Measurements from ENCODE around the gene PDE4D.

The PDE4D gene

GRCh38 chr5:59042201-59043055 is 851.1 kb downstream of the PDE4D start:
- Histone ChIP-seq H3K36me3 (replicated peaks in 1 of 2; ENCODE audit: control insufficient read depth in 2 of 2, insufficient read depth in 2 of 2, low read length in 2 of 2) (no peaks in the 10 kb centered on the region), H3K18ac (ENCODE audit: low read length) (no peak overlapping the region), H2BK120ac (ENCODE audit: low read depth, low read length) (no peak overlapping the region), H2BK15ac (ENCODE audit: low read length) (no peak overlapping the region), H3K27me3 (ENCODE audit: control insufficient read depth in 3 of 3, insufficient read depth in 3 of 3, low read depth in 1 of 3, low read length in 3 of 3) (peaks cover 0 to 23% (median 6%) of the 10 kb centered on the region in 3 experiments), H2AK5ac (ENCODE audit: low read depth, low read length) (no peak overlapping the region), H2AFZ (ENCODE audit: low read length) (no peak overlapping the region), H2BK5ac (ENCODE audit: low read length) (no peak overlapping the region), H3K4ac (ENCODE audit: low read length) (no peak overlapping the region), H3K14ac (ENCODE audit: low read length) (no peak overlapping the region), H3K27ac (replicated peaks; ENCODE audit: low read length) (no peak overlapping the region), H3K79me1 (ENCODE audit: low read depth, low read length) (no peaks in the 10 kb centered on the region), H2BK12ac (ENCODE audit: low read length) (no peak overlapping the region), H3K23ac (ENCODE audit: low read depth, low read length, poor library complexity) (no peak overlapping the region), H3K4me1 (ENCODE audit: control insufficient read depth in 2 of 2, insufficient read depth in 1 of 2, low read depth in 1 of 2, low read length in 2 of 2) (peaks cover 2 to 5% of the 10 kb centered on the region in 2 donors), H3K9me3 (replicated peaks in 1 of 2; ENCODE audit: control insufficient read depth in 2 of 2, insufficient read depth in 1 of 2, low read depth in 1 of 2, low read length in 2 of 2) (no peaks in the 10 kb centered on the region), H3K9ac (ENCODE audit: low read depth, low read length, poor library complexity) (no peak overlapping the region), H3K4me3 (ENCODE audit: low read length in 2 of 2) (no peak overlapping the region), H4K8ac (ENCODE audit: low read depth, low read length) (no peak overlapping the region), H3K4me2 (ENCODE audit: insufficient read depth, low read length, poor library complexity, severe bottlenecking) (no peak overlapping the region), H4K91ac (ENCODE audit: low read depth, low read length, poor library complexity) (no peak overlapping the region)
- WGBS, 2 donors (ENCODE audit: extremely low coverage in 2 of 2, insufficient read length in 2 of 2, insufficient replicate concordance in 1 of 2): no CpG with 5 or more reads among the region's 7 CpGs
- no peak for DNase-seq (ENCODE audit: low spot score)

GRCh38 chr5:59041355-59041754 is 852.2 kb downstream of the PDE4D start:
- Histone ChIP-seq H3K4me3 (ENCODE audit: low read length in 2 of 2) (no peak overlapping the region), H2BK12ac (ENCODE audit: low read length) (no peak overlapping the region), H4K91ac (ENCODE audit: low read depth, low read length, poor library complexity) (no peak overlapping the region), H2AFZ (ENCODE audit: low read length) (no peak overlapping the region), H3K79me1 (ENCODE audit: low read depth, low read length) (no peaks in the 10 kb centered on the region), H2AK5ac (ENCODE audit: low read depth, low read length) (no peak overlapping the region), H3K23ac (ENCODE audit: low read depth, low read length, poor library complexity) (no peak overlapping the region), H3K4me2 (ENCODE audit: insufficient read depth, low read length, poor library complexity, severe bottlenecking) (no peak overlapping the region), H2BK120ac (ENCODE audit: low read depth, low read length) (no peak overlapping the region), H3K9ac (ENCODE audit: low read depth, low read length, poor library complexity) (no peak overlapping the region), H3K4me1 (ENCODE audit: control insufficient read depth in 2 of 2, insufficient read depth in 1 of 2, low read depth in 1 of 2, low read length in 2 of 2) (peaks cover 2 to 8% of the 10 kb centered on the region in 2 donors), H3K27me3 (ENCODE audit: control insufficient read depth in 3 of 3, insufficient read depth in 3 of 3, low read depth in 1 of 3, low read length in 3 of 3) (peaks cover 0 to 25% (median 6%) of the 10 kb centered on the region in 3 experiments), H2BK5ac (ENCODE audit: low read length) (no peak overlapping the region), H3K9me3 (replicated peaks in 1 of 2; ENCODE audit: control insufficient read depth in 2 of 2, insufficient read depth in 1 of 2, low read depth in 1 of 2, low read length in 2 of 2) (no peaks in the 10 kb centered on the region), H3K18ac (ENCODE audit: low read length) (no peak overlapping the region), H3K36me3 (replicated peaks in 1 of 2; ENCODE audit: control insufficient read depth in 2 of 2, insufficient read depth in 2 of 2, low read length in 2 of 2) (no peaks in the 10 kb centered on the region), H3K4ac (ENCODE audit: low read length) (no peak overlapping the region), H3K27ac (replicated peaks; ENCODE audit: low read length) (no peak overlapping the region), H2BK15ac (ENCODE audit: low read length) (no peak overlapping the region), H4K8ac (ENCODE audit: low read depth, low read length) (no peak overlapping the region), H3K14ac (ENCODE audit: low read length) (no peak overlapping the region)
- DNase-seq (ENCODE audit: low spot score): no peak
- WGBS, 2 donors (ENCODE audit: extremely low coverage in 2 of 2, insufficient read length in 2 of 2, insufficient replicate concordance in 1 of 2): no CpG with 5 or more reads among the region's 1 CpG

- Histone ChIP-seq H3K18ac (ENCODE audit: low read length) (no peak overlapping the region), H3K9me3 (replicated peaks in 1 of 2; ENCODE audit: control insufficient read depth in 2 of 2, insufficient read depth in 1 of 2, low read depth in 1 of 2, low read length in 2 of 2) (no peaks in the 10 kb centered on the region), H3K4me3 (ENCODE audit: low read length in 2 of 2) (no peak overlapping the region), H4K8ac (ENCODE audit: low read depth, low read length) (no peak overlapping the region), H2AK5ac (ENCODE audit: low read depth, low read length) (no peak overlapping the region), H3K4ac (ENCODE audit: low read length) (no peak overlapping the region), H3K79me1 (ENCODE audit: low read depth, low read length) (no peaks in the 10 kb centered on the region), H3K36me3 (replicated peaks in 1 of 2; ENCODE audit: control insufficient read depth in 2 of 2, insufficient read depth in 2 of 2, low read length in 2 of 2) (no peaks in the 10 kb centered on the region), H3K4me2 (ENCODE audit: insufficient read depth, low read length, poor library complexity, severe bottlenecking) (no peak overlapping the region), H3K27me3 (ENCODE audit: control insufficient read depth in 3 of 3, insufficient read depth in 3 of 3, low read depth in 1 of 3, low read length in 3 of 3) (peaks cover 0 to 25% (median 6%) of the 10 kb centered on the region in 3 experiments), H3K9ac (ENCODE audit: low read depth, low read length, poor library complexity) (no peak overlapping the region), H3K14ac (ENCODE audit: low read length) (no peak overlapping the region), H2AFZ (ENCODE audit: low read length) (no peak overlapping the region), H3K23ac (ENCODE audit: low read depth, low read length, poor library complexity) (no peak overlapping the region), H2BK5ac (ENCODE audit: low read length) (no peak overlapping the region), H3K27ac (replicated peaks; ENCODE audit: low read length) (no peak overlapping the region), H2BK15ac (ENCODE audit: low read length) (no peak overlapping the region), H3K4me1 (ENCODE audit: control insufficient read depth in 2 of 2, insufficient read depth in 1 of 2, low read depth in 1 of 2, low read length in 2 of 2) (peaks cover 2 to 12% of the 10 kb centered on the region in 2 donors), H2BK120ac (ENCODE audit: low read depth, low read length) (no peak overlapping the region), H4K91ac (ENCODE audit: low read depth, low read length, poor library complexity) (no peak overlapping the region), H2BK12ac (ENCODE audit: low read length) (no peak overlapping the region)
- DNase-seq (ENCODE audit: low spot score): no peak
- WGBS, 2 donors (ENCODE audit: extremely low coverage in 2 of 2, insufficient read length in 2 of 2, insufficient replicate concordance in 1 of 2): no CpG with 5 or more reads among the region's 2 CpGs
Measured at GRCh38 chr5:59040804-59041201, 852.7 kb downstream of the PDE4D start.

GRCh38 chr5:59040024-59040803 is 853.3 kb downstream of the PDE4D start:
- Histone ChIP-seq H3K36me3 (replicated peaks in 1 of 2; ENCODE audit: control insufficient read depth in 2 of 2, insufficient read depth in 2 of 2, low read length in 2 of 2) (no peaks in the 10 kb centered on the region), H2AK5ac (ENCODE audit: low read depth, low read length) (no peak overlapping the region), H3K4me2 (ENCODE audit: insufficient read depth, low read length, poor library complexity, severe bottlenecking) (peak overlapping the region; percentile 98), H3K27ac (replicated peaks; ENCODE audit: low read length) (no peak overlapping the region), H2BK5ac (ENCODE audit: low read length) (no peak overlapping the region), H3K4me1 (ENCODE audit: control insufficient read depth in 2 of 2, insufficient read depth in 1 of 2, low read depth in 1 of 2, low read length in 2 of 2) (peaks cover 2 to 13% of the 10 kb centered on the region in 2 donors), H2AFZ (ENCODE audit: low read length) (peak overlapping the region; percentile 97), H3K14ac (ENCODE audit: low read length) (no peak overlapping the region), H3K9ac (ENCODE audit: low read depth, low read length, poor library complexity) (no peak overlapping the region), H3K18ac (ENCODE audit: low read length) (peak overlapping the region; percentile 96), H3K9me3 (replicated peaks in 1 of 2; ENCODE audit: control insufficient read depth in 2 of 2, insufficient read depth in 1 of 2, low read depth in 1 of 2, low read length in 2 of 2) (no peaks in the 10 kb centered on the region), H3K23ac (ENCODE audit: low read depth, low read length, poor library complexity) (no peak overlapping the region), H3K4me3 (ENCODE audit: low read length in 2 of 2) (peak overlapping the region; percentile 74 to 87), H3K79me1 (ENCODE audit: low read depth, low read length) (no peaks in the 10 kb centered on the region), H2BK120ac (ENCODE audit: low read depth, low read length) (no peak overlapping the region), H3K27me3 (ENCODE audit: control insufficient read depth in 3 of 3, insufficient read depth in 3 of 3, low read depth in 1 of 3, low read length in 3 of 3) (peaks cover 0 to 25% (median 6%) of the 10 kb centered on the region in 3 experiments), H3K4ac (ENCODE audit: low read length) (no peak overlapping the region), H4K8ac (ENCODE audit: low read depth, low read length) (no peak overlapping the region), H2BK12ac (ENCODE audit: low read length) (no peak overlapping the region), H4K91ac (ENCODE audit: low read depth, low read length, poor library complexity) (no peak overlapping the region), H2BK15ac (ENCODE audit: low read length) (no peak overlapping the region)
- no CpG with 5 or more reads among the region's 13 CpGs for WGBS, 2 donors (ENCODE audit: extremely low coverage in 2 of 2, insufficient read length in 2 of 2, insufficient replicate concordance in 1 of 2)
- DNase-seq (ENCODE audit: low spot score): no peak
